ENCODE results near the gene RANBP2. TPM values are rescaled to one million over a fixed set of nuclear protein-coding genes. Genes with fewer than 3 reads are reported as not detected.

Gene RANBP2
- total and polyA plus RNA-seq, 9 of the 15 experiments (the other 6 are each of a cell fraction or from before 2014, with no cell fraction given): 11.7 to 97.4 (median 48.1) TPM

DNA sequence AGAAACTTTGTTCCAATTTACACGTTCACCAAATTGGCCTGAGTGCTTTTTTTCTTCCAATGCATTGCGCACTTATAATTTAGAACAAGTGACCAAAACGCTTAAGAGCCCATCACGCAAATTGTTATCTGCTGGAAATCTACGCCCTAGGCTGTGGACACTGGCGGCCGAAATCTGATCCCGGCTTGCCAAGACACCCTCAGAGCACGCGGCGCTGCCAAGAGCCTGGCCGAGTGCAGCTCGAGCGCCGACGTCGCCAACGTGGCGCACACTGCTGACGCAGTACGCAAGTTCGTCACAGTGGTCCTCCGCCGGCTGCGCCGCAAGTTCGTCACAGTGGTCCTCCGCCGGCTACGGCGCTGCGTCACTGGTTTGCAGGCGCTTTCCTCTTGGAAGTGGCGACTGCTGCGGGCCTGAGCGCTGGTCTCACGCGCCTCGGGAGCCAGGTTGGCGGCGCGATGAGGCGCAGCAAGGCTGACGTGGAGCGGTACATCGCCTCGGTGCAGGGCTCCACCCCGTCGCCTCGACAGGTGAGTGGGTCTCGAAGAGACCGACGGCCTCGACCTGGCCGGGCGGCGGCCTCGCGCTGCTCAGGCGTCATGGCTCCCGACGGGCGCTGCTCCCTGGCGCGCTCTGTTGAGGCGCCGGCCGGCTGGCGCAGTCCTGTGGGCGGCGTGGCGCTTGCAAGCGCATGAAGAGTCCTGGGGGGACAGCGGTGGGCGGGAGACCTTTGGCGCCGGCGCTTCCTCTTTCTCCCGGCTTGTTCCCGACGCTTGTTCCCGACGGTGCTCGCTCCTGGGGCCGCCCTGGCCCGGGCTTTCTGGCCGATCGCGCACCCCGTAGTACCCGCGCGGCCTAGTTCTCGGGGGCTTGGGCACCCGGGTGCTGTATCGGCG is at the start of gene RANBP2 (continued):
- TF ChIP-seq, protein P1, sequence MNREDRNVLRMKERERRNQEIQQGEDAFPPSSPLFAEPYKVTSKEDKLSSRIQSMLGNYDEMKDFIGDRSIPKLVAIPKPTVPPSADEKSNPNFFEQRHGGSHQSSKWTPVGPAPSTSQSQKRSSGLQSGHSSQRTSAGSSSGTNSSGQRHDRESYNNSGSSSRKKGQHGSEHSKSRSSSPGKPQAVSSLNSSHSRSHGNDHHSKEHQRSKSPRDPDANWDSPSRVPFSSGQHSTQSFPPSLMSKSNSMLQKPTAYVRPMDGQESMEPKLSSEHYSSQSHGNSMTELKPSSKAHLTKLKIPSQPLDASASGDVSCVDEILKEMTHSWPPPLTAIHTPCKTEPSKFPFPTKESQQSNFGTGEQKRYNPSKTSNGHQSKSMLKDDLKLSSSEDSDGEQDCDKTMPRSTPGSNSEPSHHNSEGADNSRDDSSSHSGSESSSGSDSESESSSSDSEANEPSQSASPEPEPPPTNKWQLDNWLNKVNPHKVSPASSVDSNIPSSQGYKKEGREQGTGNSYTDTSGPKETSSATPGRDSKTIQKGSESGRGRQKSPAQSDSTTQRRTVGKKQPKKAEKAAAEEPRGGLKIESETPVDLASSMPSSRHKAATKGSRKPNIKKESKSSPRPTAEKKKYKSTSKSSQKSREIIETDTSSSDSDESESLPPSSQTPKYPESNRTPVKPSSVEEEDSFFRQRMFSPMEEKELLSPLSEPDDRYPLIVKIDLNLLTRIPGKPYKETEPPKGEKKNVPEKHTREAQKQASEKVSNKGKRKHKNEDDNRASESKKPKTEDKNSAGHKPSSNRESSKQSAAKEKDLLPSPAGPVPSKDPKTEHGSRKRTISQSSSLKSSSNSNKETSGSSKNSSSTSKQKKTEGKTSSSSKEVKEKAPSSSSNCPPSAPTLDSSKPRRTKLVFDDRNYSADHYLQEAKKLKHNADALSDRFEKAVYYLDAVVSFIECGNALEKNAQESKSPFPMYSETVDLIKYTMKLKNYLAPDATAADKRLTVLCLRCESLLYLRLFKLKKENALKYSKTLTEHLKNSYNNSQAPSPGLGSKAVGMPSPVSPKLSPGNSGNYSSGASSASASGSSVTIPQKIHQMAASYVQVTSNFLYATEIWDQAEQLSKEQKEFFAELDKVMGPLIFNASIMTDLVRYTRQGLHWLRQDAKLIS (CRISPR knock-in tag; IDR thresholded peaks at IDR 0.05): peak; percentile 91
- TF ChIP-seq BCOR (IDR thresholded peaks at IDR 0.05) (peak; percentile 11; the same call in 1 of the 2 replicates), CBFA2T3 (IDR thresholded peaks at IDR 0.05) (0 out of 2 replicates have a peak, but pooled peaks have one; percentile 12), C11orf30 (IDR thresholded peaks at IDR 0.05; ENCODE audit: low read depth) (peak; percentile 94), ZNF316 (IDR thresholded peaks at IDR 0.05) (peak; percentile 32), FOSL1 (tag; conservative IDR thresholded peaks at IDR 0.05) (peak; percentile 54), ZFPM2 (CRISPR knock-in tag; IDR thresholded peaks at IDR 0.05) (no peak), CBX1 (IDR thresholded peaks at IDR 0.05; ENCODE audit: low read depth) (peak; percentile 91), ARID1B (IDR thresholded peaks at IDR 0.05) (0 out of 2 replicates have a peak, but pooled peaks have one; percentile 31), KHSRP (IDR thresholded peaks at IDR 0.05) (peak; percentile 94), ZNF174 (CRISPR knock-in tag; IDR thresholded peaks at IDR 0.05) (no peak), MYBL2 (IDR thresholded peaks at IDR 0.05; ENCODE audit: low read depth) (no peak), MYBL2 (CRISPR knock-in tag; IDR thresholded peaks at IDR 0.05; ENCODE audit: borderline replicate concordance) (no peak), PHB2 (IDR thresholded peaks at IDR 0.05; ENCODE audit: low read depth) (no peak), SIX5 (IDR thresholded peaks at IDR 0.05; ENCODE audit: borderline replicate concordance in 1 of 2, insufficient read depth in 1 of 2, low read depth in 1 of 2, low read length in 2 of 2) (peak; percentile 25 to 35; a peak in 2 of 4 replicates), CREB1 (IDR thresholded peaks at IDR 0.05) (peak; percentile 100), CREB1 (CRISPR knock-in tag; IDR thresholded peaks at IDR 0.05) (peak; percentile 100)
- TF ChIP-seq, protein P2, sequence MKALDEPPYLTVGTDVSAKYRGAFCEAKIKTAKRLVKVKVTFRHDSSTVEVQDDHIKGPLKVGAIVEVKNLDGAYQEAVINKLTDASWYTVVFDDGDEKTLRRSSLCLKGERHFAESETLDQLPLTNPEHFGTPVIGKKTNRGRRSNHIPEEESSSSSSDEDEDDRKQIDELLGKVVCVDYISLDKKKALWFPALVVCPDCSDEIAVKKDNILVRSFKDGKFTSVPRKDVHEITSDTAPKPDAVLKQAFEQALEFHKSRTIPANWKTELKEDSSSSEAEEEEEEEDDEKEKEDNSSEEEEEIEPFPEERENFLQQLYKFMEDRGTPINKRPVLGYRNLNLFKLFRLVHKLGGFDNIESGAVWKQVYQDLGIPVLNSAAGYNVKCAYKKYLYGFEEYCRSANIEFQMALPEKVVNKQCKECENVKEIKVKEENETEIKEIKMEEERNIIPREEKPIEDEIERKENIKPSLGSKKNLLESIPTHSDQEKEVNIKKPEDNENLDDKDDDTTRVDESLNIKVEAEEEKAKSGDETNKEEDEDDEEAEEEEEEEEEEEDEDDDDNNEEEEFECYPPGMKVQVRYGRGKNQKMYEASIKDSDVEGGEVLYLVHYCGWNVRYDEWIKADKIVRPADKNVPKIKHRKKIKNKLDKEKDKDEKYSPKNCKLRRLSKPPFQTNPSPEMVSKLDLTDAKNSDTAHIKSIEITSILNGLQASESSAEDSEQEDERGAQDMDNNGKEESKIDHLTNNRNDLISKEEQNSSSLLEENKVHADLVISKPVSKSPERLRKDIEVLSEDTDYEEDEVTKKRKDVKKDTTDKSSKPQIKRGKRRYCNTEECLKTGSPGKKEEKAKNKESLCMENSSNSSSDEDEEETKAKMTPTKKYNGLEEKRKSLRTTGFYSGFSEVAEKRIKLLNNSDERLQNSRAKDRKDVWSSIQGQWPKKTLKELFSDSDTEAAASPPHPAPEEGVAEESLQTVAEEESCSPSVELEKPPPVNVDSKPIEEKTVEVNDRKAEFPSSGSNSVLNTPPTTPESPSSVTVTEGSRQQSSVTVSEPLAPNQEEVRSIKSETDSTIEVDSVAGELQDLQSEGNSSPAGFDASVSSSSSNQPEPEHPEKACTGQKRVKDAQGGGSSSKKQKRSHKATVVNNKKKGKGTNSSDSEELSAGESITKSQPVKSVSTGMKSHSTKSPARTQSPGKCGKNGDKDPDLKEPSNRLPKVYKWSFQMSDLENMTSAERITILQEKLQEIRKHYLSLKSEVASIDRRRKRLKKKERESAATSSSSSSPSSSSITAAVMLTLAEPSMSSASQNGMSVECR (CRISPR knock-in tag; IDR thresholded peaks at IDR 0.05): peak; percentile 94
- TF ChIP-seq, protein P3, sequence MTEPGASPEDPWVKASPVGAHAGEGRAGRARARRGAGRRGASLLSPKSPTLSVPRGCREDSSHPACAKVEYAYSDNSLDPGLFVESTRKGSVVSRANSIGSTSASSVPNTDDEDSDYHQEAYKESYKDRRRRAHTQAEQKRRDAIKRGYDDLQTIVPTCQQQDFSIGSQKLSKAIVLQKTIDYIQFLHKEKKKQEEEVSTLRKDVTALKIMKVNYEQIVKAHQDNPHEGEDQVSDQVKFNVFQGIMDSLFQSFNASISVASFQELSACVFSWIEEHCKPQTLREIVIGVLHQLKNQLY (CRISPR knock-in tag; conservative IDR thresholded peaks at IDR 0.05): 0 out of 4 replicates have a peak, but pooled peaks of 1 of the 2 experiments have one; percentile 13
